Measurements from ENCODE around the gene MACROH2A1.
"Not testable (repeated sequence)": the region's sequence is repeated elsewhere in the genome, so short reads cannot be mapped to it uniquely, and the experiment has no call there.

Gene MACROH2A1

GRCh38 chr5:135376961-135377624, 21.9 kb downstream of the MACROH2A1 start:
- no peak for DNase-seq (ENCODE audit: low spot score)

- DNase-seq (ENCODE audit: low spot score), result no peak
These were observed 23.8 kb downstream of the MACROH2A1 start for GRCh38 chr5:135375040-135375793.

GRCh38 chr5:135373736-135374515, 25.1 kb downstream of the MACROH2A1 start:
- no peak for DNase-seq (ENCODE audit: low spot score)

- no peak for DNase-seq (ENCODE audit: low spot score)
These were observed 26.2 kb downstream of the MACROH2A1 start for GRCh38 chr5:135372654-135373381.

GRCh38 chr5:135371622-135372232, 27.3 kb downstream of the MACROH2A1 start:
- peak; percentile 72 for DNase-seq (ENCODE audit: low spot score)

- no peak for DNase-seq (ENCODE audit: low spot score)
These were observed 29.1 kb downstream of the MACROH2A1 start for GRCh38 chr5:135369952-135370351.

- DNase-seq (ENCODE audit: low spot score), result no peak
These were observed 31.5 kb downstream of the MACROH2A1 start for GRCh38 chr5:135367554-135367953.

- no peak for DNase-seq (ENCODE audit: low spot score)
These were observed 32.0 kb downstream of the MACROH2A1 start for GRCh38 chr5:135367076-135367475.

GRCh38 chr5:135365281-135365680, 33.8 kb downstream of the MACROH2A1 start:
- no peak for DNase-seq (ENCODE audit: low spot score)

- no peak for DNase-seq (ENCODE audit: low spot score)
These were observed 34.4 kb downstream of the MACROH2A1 start for GRCh38 chr5:135364421-135365262.

GRCh38 chr5:135363342-135363741, 35.7 kb downstream of the MACROH2A1 start:
- DNase-seq (ENCODE audit: low spot score), result not testable (repeated sequence)

GRCh38 chr5:135362102-135362501, 36.9 kb downstream of the MACROH2A1 start:
- no peak for DNase-seq (ENCODE audit: low spot score)

- DNase-seq (ENCODE audit: low spot score), result no peak
These were observed 38.5 kb downstream of the MACROH2A1 start for GRCh38 chr5:135360278-135361274.

- DNase-seq (ENCODE audit: low spot score), result no peak
These were observed 39.5 kb downstream of the MACROH2A1 start for GRCh38 chr5:135359374-135360165.

GRCh38 chr5:135357685-135358084, 41.3 kb downstream of the MACROH2A1 start:
- DNase-seq (ENCODE audit: low spot score), result no peak

GRCh38 chr5:135356522-135357318, 42.3 kb downstream of the MACROH2A1 start:
- peak; percentile 78 for DNase-seq (ENCODE audit: low spot score)

GRCh38 chr5:135355169-135355568, 43.9 kb downstream of the MACROH2A1 start:
- peak; percentile 39 for DNase-seq (ENCODE audit: low spot score)

Measured in AG08395 (cell line).